HL-60 (cell line): Measurements from ENCODE around the gene ZNF804A.

ENCODE experiments used
- DNase-seq, 2 experiments: peaks; one replicate each; pipeline ENCODE4 v3.0.0-alpha.2; 2010 to 2020; ENCODE audit warnings: low read depth in 1 of 2, low spot score in 1 of 2
- H3K27ac ChIP-seq: fragments of 250-450 bp; sonication (Bioruptor Pico); replicated peaks from 2 replicates; pipeline ENCODE4 v1.5.1; 2020; ENCODE audit warnings: mild to moderate bottlenecking, moderate library complexity
- H3K27me3 ChIP-seq: fragments of 250-450 bp; sonication (Bioruptor Pico); 2 replicates; pipeline ENCODE4 v1.5.1; 2021; ENCODE audit warnings: mild to moderate bottlenecking, moderate library complexity; ENCODE audit not compliant: insufficient read depth, poor library complexity, severe bottlenecking
- H3K4me3 ChIP-seq: replicated peaks from 2 replicates; pipeline ENCODE4 v1.5.1; 2011; ENCODE audit warnings: mild to moderate bottlenecking, control low read depth, low read length; ENCODE audit not compliant: insufficient read depth
- GABPA ChIP-seq: IDR thresholded peaks from 2 replicates; pipeline ENCODE4 v1.6.1; 2012; ENCODE audit warnings: low read depth
- POLR2AphosphoS5 ChIP-seq: IDR thresholded peaks from 2 replicates; pipeline ENCODE4 v1.6.1; 2012; ENCODE audit warnings: low read depth
- SPI1 ChIP-seq: IDR thresholded peaks from 2 replicates; pipeline ENCODE4 v1.6.1; 2012; ENCODE audit warnings: low read depth, mild to moderate bottlenecking, borderline replicate concordance
- TF ChIP-seq, protein P1 (sequence below): IDR thresholded peaks from 2 replicates; pipeline ENCODE4 v1.6.1; 2012; ENCODE audit warnings: low read depth; ENCODE audit not compliant: insufficient replicate concordance
- TF ChIP-seq, protein P2 (sequence below): IDR thresholded peaks from one replicate; pipeline ENCODE4 v1.5.1; 2011; ENCODE audit warnings: low read length, control low read depth, inconsistent platforms; ENCODE audit not compliant: insufficient read depth

The ZNF804A gene

DNA sequence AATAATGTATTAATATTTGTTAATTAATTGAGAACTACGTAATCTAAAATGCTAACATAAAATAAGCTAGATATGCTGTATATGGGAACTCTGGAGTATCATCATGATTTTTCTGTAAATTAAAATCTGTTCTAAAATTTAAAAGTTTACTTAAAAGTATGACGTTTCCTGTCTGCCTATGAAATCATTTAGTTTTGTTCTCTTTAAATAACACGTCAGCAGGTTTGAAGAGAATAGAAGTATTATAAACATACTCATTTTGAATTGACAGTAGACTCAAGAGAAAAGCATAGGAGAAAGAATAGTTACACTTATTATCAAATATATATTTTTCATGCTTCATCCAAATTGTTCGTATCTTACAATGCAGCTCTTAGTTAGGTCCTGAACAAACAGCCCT is 19.1 kb upstream of the ZNF804A start:
- no peaks in the 10 kb centered on the region for H3K27me3 ChIP-seq
- H3K4me3 ChIP-seq = no peak overlapping the region
- DNase-seq = no peak
- TF ChIP-seq POLR2AphosphoS5 = no peak
- TF ChIP-seq SPI1 = no peak
- TF ChIP-seq GABPA = no peak
- TF ChIP-seq, protein P1, sequence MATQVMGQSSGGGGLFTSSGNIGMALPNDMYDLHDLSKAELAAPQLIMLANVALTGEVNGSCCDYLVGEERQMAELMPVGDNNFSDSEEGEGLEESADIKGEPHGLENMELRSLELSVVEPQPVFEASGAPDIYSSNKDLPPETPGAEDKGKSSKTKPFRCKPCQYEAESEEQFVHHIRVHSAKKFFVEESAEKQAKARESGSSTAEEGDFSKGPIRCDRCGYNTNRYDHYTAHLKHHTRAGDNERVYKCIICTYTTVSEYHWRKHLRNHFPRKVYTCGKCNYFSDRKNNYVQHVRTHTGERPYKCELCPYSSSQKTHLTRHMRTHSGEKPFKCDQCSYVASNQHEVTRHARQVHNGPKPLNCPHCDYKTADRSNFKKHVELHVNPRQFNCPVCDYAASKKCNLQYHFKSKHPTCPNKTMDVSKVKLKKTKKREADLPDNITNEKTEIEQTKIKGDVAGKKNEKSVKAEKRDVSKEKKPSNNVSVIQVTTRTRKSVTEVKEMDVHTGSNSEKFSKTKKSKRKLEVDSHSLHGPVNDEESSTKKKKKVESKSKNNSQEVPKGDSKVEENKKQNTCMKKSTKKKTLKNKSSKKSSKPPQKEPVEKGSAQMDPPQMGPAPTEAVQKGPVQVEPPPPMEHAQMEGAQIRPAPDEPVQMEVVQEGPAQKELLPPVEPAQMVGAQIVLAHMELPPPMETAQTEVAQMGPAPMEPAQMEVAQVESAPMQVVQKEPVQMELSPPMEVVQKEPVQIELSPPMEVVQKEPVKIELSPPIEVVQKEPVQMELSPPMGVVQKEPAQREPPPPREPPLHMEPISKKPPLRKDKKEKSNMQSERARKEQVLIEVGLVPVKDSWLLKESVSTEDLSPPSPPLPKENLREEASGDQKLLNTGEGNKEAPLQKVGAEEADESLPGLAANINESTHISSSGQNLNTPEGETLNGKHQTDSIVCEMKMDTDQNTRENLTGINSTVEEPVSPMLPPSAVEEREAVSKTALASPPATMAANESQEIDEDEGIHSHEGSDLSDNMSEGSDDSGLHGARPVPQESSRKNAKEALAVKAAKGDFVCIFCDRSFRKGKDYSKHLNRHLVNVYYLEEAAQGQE = no peak
- TF ChIP-seq, protein P2, sequence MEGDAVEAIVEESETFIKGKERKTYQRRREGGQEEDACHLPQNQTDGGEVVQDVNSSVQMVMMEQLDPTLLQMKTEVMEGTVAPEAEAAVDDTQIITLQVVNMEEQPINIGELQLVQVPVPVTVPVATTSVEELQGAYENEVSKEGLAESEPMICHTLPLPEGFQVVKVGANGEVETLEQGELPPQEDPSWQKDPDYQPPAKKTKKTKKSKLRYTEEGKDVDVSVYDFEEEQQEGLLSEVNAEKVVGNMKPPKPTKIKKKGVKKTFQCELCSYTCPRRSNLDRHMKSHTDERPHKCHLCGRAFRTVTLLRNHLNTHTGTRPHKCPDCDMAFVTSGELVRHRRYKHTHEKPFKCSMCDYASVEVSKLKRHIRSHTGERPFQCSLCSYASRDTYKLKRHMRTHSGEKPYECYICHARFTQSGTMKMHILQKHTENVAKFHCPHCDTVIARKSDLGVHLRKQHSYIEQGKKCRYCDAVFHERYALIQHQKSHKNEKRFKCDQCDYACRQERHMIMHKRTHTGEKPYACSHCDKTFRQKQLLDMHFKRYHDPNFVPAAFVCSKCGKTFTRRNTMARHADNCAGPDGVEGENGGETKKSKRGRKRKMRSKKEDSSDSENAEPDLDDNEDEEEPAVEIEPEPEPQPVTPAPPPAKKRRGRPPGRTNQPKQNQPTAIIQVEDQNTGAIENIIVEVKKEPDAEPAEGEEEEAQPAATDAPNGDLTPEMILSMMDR = no peak
- no peak overlapping the region for H3K27ac ChIP-seq

DNA sequence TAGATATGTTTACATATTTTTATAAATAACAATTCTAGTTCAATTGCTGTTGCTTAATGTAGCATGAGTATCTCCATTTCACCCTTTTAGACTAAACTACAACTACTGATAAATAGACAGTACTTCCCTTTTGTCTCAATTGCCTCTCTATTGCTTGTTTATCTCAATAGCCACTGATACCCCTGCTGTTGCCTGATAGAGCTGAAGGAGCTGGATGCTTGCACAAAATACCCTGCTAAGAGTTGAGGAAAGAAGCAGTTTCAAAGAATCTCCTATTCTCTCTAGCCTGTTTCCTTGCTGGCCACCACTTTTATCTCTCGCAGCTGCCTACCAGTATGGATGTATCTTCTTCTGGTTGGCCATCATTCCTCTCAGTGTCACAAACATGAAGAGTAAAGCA is 16.9 kb upstream of the ZNF804A start:
- no peak for TF ChIP-seq POLR2AphosphoS5
- TF ChIP-seq, protein P1 = no peak
- TF ChIP-seq SPI1 = no peak
- TF ChIP-seq, protein P2 = no peak
- TF ChIP-seq GABPA = no peak
- DNase-seq = no peak
- Histone ChIP-seq H3K27me3 (no peaks in the 10 kb centered on the region), H3K4me3 (no peak overlapping the region), H3K27ac (no peak overlapping the region)

DNA sequence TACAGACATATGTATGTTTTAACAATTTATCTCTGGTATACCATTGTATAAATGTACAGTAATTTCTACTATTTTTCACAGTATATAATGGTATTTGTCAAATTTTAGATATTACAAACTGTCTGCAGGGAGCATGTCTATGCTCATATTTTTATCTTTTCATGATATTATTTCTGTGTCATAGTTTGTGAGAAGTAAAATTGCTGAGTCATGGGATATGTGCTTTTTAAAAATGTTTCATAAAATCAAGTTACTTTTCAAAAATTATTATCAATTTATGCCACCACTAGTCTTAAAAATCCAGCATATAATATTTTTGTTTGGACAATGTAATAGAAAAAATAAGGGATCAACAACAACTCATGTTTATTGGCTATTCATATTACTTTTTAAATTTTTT is 9.1 kb upstream of the ZNF804A start:
- Histone ChIP-seq H3K27me3 (no peaks in the 10 kb centered on the region), H3K4me3 (no peak overlapping the region), H3K27ac (no peak overlapping the region)
- DNase-seq = no peak
- TF ChIP-seq GABPA (no peak), POLR2AphosphoS5 (no peak), SPI1 (no peak)
- TF ChIP-seq, protein P2 = no peak

DNA sequence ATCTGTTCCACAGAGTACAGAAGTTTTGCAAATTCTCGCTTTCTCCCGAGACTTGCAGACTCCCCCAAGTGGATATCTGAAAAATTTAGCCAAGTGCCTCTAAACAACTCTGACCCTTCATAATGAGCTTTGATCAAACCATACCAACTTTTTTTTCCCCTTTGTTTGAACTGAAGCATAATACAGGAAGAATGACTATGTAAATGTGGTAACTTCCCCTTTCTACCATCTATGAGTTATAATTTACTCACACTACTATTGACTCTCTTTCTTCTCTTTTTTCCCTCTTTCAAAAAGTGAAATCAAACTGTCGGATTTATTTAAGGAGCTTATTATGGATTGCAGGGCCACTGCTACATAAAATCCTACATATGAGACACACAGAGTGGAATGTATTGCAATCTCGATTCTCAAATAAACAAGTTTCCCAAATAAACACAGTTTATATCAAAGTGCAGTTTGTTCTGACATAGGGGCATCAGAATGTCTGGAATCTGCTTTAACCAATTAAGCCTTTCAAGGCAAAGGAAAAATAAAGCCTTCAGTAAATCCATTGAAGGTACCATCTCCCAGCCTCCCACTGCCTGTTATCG is 1.4 kb upstream of the ZNF804A start:
- peak overlapping the region; percentile 98 for H3K27ac ChIP-seq
- peak overlapping the region; percentile 56 for H3K4me3 ChIP-seq
- DNase-seq = peak; percentile 45 to 69
- TF ChIP-seq, protein P2 = no peak
- TF ChIP-seq, protein P1 = no peak
- TF ChIP-seq POLR2AphosphoS5 = no peak; the same call in 1 of the 2 replicates
- TF ChIP-seq GABPA = no peak
- no peak; the same call in 1 of the 2 replicates for TF ChIP-seq SPI1
- no peaks in the 10 kb centered on the region for H3K27me3 ChIP-seq
